GM19025 (cell line): ENCODE measurements around the gene DSCAML1.

Experiments used
- ATAC-seq: cut with Tn5 transposase; IDR thresholded peaks from one replicate; pipeline ENCODE4 v1.9.1; 2021; ENCODE audit warnings: mild to moderate bottlenecking, low read depth, moderate library complexity; ENCODE audit not compliant: unreplicated experiment

The DSCAML1 gene

DNA sequence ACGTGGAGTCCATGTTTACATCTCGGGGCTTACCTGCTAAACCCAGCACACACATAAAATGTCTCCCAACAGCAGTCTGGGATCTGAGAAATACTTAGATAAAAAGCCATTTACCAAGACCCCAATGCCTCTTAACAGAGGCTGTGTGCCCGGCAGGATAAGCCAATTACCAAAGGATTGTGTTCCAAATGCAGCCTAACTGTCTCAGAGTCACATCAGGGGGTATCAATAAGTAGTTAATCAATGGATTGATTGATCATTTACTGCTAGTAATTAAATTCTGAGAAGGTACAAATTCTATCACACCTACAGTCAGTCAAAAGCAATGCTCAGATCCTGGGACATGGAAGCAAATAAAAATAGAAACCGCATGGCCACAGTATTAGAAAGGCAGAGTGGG is 125.6 kb downstream of the DSCAML1 start:
- no peak for ATAC-seq

GRCh38 chr11:117670924-117671323 is 126.1 kb downstream of the DSCAML1 start:
- ATAC-seq: no peak

DNA sequence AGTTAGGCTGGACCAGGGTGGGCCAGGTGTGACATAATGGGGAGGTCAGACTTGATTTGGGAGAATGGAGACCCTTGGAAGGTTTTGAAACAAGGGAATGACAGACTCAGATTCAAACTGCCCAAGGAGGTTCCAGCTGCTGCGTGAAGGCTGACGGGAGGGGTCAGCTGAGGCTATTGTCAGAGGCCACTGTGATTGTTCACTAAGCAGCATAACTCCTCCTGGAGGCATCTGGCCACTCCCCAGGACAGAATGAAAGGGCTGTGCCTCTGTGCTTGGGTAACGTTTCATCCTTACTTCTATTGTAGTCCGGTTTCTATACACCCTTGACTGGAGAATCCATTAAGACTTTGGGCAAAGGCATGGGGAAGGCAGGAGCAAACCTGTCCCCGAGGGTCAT is 126.6 kb downstream of the DSCAML1 start:
- no peak for ATAC-seq

GRCh38 chr11:117669616-117670015 is 127.4 kb downstream of the DSCAML1 start:
- ATAC-seq: no peak

DNA sequence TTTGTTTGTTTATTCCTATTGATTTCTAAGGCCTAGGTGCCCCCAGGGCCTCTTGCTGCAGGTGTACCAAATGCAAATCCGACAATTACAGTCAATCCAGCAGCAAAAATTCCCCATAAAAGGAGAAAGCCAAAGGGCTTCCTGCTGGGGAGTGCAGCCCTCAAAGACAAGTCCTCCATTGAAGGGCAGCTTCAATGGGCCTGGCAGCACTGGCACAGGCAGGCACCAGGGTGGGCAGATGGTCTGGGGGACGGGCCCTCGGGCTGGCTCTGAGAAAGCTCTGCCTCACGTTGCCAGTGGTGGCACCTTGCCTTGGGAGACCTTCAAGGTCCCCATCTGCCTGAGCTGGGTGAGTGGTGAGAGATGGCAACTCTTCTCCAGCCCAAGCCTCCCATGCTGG is 128.0 kb downstream of the DSCAML1 start:
- ATAC-seq: no peak

DNA sequence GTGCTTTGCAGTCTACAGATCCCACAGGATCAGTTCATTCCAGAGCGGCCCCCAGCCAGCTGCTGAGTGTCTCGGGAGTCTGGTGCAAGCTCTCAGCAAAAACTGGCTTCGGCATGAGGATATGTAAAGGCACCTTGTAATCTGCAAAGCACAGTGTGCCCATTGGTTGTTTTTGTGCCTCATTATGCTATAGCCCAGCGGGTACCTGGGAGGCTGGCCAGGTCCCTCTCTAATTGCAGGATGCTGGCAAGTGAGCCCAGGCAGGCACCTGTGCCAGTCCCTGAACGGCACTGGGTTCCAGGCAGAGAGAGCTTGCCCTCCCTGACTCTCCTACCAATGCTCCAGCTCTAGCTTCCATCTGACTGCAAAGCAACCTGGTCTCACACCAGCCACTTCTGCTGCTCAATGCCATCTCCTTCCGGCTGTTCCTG is 128.7 kb downstream of the DSCAML1 start:
- no peak for ATAC-seq

- no peak for ATAC-seq
Measured at GRCh38 chr11:117664897-117665296, 132.1 kb downstream of the DSCAML1 start.

DNA sequence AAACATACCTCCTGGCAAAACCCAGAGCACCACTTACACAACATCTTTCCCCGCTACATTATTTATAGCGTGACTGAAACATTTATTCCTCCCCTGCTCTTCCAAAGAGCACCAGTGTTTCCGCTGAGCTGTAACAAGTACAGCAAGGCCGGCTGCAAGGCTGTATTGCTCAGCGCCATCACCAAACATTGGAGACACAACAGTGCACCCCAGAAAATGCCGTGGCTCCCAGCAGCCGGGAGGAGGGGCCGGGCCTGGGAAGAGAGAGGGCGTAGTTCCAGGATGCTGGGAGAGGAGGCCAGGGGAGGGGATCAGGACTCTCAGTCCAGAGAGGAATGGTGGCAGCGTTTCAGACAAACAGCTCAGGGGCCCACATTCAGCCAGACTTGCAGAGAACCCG is 133.2 kb downstream of the DSCAML1 start:
- ATAC-seq: no peak

GRCh38 chr11:117663414-117663813 is 133.6 kb downstream of the DSCAML1 start:
- ATAC-seq: no peak

DNA sequence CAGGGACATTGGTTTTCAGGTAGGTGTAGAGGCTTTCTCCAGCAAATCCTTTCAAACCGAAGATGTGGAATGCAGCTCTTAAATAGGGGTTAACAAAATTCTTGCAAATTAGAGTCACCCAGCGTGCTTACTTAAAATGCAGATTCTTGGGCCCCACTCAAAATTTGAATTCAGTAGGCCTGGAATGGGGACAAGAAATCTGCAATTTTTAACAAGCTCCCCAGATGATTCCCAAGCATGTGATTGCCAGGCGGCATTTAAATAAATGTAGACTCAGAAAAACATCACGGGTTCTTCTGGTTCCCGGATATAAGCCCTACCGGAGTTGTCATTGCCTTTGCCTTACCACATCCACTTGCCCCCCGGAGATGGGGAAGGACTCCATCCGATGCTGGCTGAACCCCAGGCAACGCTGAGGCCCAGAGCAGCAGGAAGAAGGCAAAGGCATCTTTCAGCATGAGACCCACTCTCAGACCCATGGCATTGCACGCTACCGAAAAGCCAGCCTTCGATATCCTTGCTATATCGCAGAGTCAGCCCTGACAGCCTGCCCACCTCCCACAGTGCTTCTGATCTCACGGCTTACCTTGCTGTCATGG is 134.2 kb downstream of the DSCAML1 start:
- ATAC-seq: no peak

DNA sequence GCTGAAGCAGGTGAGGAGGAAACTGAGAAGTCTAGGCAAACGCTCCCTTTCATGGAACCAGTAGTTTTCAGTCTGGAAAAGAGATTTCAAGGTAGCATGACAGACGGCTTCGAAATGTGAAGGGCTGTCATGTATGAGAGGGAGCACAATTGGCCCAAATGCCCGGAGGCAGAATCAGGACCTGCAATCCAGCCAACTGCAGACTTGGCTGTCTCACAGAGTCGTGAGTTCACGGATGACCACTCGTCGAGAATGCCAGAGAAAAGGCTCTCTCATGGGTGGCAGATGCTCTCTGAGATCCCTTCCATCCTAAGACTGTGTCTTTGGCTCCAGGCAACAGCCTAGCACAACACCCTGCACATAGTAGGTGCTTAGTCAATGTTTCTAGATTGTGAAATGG is 134.8 kb downstream of the DSCAML1 start:
- no peak for ATAC-seq

GRCh38 chr11:117658809-117659208 is 138.2 kb downstream of the DSCAML1 start:
- no peak for ATAC-seq

DNA sequence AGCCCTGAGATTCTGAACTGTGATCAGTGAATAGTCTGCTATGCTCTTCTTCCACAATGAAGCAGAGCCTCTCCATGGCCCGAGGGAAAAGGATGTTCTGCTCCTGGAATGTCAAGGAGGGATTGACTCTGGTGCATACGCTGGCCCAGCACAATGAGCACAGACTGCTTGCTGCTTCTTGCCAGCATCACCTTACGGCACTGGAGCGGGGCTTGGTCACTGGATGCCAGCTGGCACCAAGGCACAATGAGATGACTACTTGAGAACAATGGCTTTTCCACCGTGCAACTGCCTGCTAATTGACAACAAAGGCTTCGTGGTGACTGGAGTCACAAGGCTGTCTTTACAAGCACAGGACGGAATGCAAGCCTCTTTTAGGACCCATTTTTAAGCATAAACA is 139.2 kb downstream of the DSCAML1 start:
- no peak for ATAC-seq

DNA sequence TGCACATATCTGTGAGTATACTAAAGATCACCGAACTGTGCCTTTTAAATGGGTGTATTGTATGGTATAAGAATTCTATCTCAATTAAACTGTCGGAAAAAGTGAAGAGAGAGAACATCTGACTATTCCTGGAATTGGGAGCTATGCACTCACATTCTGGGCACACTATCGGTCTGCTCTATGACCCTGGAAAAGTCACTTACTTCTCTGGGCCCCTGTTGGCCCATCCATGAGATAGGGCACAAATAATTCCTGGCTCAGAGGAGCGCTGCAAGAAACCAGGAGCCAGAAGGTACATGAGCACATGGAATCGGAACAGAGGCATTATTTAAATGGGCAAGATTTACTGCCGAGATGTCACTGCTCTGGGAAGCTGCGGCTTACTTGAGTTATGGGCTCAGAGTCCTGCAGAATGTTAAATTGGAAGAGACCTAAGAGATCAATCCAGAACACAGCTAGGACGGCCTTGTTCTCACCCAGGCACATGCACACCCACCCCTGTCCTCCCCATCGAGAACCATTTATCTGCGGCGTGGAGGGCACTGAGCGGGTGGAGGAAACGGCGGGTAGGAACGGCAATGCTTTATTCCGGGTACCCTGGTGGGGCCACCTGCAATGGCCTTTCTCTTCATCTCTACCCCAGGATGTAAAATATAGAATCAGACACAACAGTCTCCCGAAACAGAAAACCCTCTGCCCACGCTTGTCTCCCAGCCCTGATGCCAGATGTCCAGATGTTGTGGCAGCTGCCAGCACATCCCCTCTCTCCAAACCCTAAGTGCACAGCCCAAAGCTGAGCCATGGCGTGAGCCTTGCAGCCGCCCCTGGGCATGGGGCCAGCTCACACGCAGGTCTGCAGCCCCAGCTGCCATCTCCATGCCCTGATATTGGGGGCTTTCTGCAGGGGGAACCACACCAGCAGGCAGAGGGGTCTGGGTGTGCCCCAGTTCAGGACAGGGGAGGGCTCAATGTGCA is 142.4 kb downstream of the DSCAML1 start:
- ATAC-seq: no peak

DNA sequence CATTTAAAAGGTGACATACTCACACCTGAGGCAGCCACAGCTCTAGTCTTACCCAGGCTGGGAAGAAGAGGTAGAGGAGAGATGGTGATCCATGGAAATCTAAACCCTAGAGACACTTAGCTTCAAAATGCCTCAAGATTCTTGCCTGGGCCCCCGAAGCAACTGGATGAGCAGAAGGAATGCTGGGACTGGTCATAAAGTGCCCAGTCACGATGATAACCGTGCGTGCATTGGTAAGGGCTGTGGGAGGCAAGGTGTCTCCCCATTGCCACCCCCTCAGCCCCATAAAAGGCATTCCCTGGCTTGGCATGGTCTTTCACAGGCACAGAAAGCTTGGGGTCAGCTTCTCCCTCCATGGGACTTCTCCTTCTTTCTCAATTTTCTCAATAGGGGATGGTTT is 144.5 kb downstream of the DSCAML1 start:
- no peak for ATAC-seq

GRCh38 chr11:117649296-117650055 is 147.5 kb downstream of the DSCAML1 start:
- no peak for ATAC-seq

GRCh38 chr11:117647872-117648271 is 149.1 kb downstream of the DSCAML1 start:
- no peak for ATAC-seq

GRCh38 chr11:117647207-117647606 is 149.8 kb downstream of the DSCAML1 start:
- no peak for ATAC-seq

- ATAC-seq: no peak
Measured at GRCh38 chr11:117646411-117646810, 150.6 kb downstream of the DSCAML1 start.

GRCh38 chr11:117644403-117645155 is 152.4 kb downstream of the DSCAML1 start:
- no peak for ATAC-seq
